Vagina (tissue), 2 donors: ENCODE data around the gene SLC16A5.
"Not testable (repeated sequence)": the region's sequence is repeated elsewhere in the genome, so short reads cannot be mapped to it uniquely, and the experiment has no call there.

Experiments
- CTCF ChIP-seq, 3 experiments: fragments of 450-650 bp in 2 of 3; fragments of 200-600 bp in 1 of 3; sonication (generic) in 1 of 3; IDR thresholded peaks; one replicate each; pipeline ENCODE4 v1.5.1; 2017 to 2019; ENCODE audit warnings: antibody characterized with exemption in 3 of 3, mild to moderate bottlenecking in 2 of 3, moderate library complexity in 2 of 3
- POLR2A ChIP-seq, 2 donors: fragments of 450-650 bp; IDR thresholded peaks; one replicate each; pipeline ENCODE4 v1.6.1; 2017; ENCODE audit warnings: antibody characterized with exemption in 2 of 2, mild to moderate bottlenecking in 2 of 2, moderate library complexity in 2 of 2

GRCh38 chr17:75072909-75073308 lies 14.8 kb upstream of the SLC16A5 start:
- TF ChIP-seq CTCF, POLR2A (IDR thresholded peaks at IDR 0.05): not testable (repeated sequence)
